ENCODE measurements around the gene RAP1A.
"Not testable (repeated sequence)": the region's sequence is repeated elsewhere in the genome, so short reads cannot be mapped to it uniquely, and the experiment has no call there.

Gene RAP1A

GRCh38 chr1:111598544-111598943, 21.0 kb upstream of the RAP1A start:
- DNase-seq (ENCODE audit: low spot score): no peak

- DNase-seq (ENCODE audit: low spot score): no peak
Measured at GRCh38 chr1:111599781-111600693, 19.6 kb upstream of the RAP1A start.

GRCh38 chr1:111600886-111601386, 18.7 kb upstream of the RAP1A start:
- no peak for DNase-seq (ENCODE audit: low spot score)

GRCh38 chr1:111602302-111602701, 17.3 kb upstream of the RAP1A start:
- no peak for DNase-seq (ENCODE audit: low spot score)

GRCh38 chr1:111602974-111603373, 16.6 kb upstream of the RAP1A start:
- no peak for DNase-seq (ENCODE audit: low spot score)

- peak; percentile 51 for DNase-seq (ENCODE audit: low spot score)
Measured at GRCh38 chr1:111603979-111604378, 15.6 kb upstream of the RAP1A start.

- no peak for DNase-seq (ENCODE audit: low spot score)
Measured at GRCh38 chr1:111604931-111605330, 14.7 kb upstream of the RAP1A start.

GRCh38 chr1:111605576-111605975, 14.0 kb upstream of the RAP1A start:
- DNase-seq (ENCODE audit: low spot score): peak; percentile 49

GRCh38 chr1:111606457-111607215, 13.0 kb upstream of the RAP1A start:
- DNase-seq (ENCODE audit: low spot score): not testable (repeated sequence)

- DNase-seq (ENCODE audit: low spot score): not testable (repeated sequence)
Measured at GRCh38 chr1:111608528-111608927, 11.1 kb upstream of the RAP1A start.

- no peak for DNase-seq (ENCODE audit: low spot score)
Measured at GRCh38 chr1:111611986-111612385, 7.6 kb upstream of the RAP1A start.

GRCh38 chr1:111615870-111616715, 3.5 kb upstream of the RAP1A start:
- DNase-seq (ENCODE audit: low spot score): no peak

GRCh38 chr1:111618081-111618480, 1.5 kb upstream of the RAP1A start:
- no peak for DNase-seq (ENCODE audit: low spot score)

- no peak for DNase-seq (ENCODE audit: low spot score)
Measured at GRCh38 chr1:111618961-111619634, 491 bp upstream of the RAP1A start.

GRCh38 chr1:111620441-111620971, 917 bp downstream of the RAP1A start:
- no peak for DNase-seq (ENCODE audit: low spot score)

- DNase-seq (ENCODE audit: low spot score): no peak
Measured at GRCh38 chr1:111621050-111621449, 1.5 kb downstream of the RAP1A start.

GRCh38 chr1:111622166-111622565, 2.6 kb downstream of the RAP1A start:
- DNase-seq (ENCODE audit: low spot score): no peak

- no peak for DNase-seq (ENCODE audit: low spot score)
Measured at GRCh38 chr1:111624382-111624781, 4.8 kb downstream of the RAP1A start.

- DNase-seq (ENCODE audit: low spot score): no peak
Measured at GRCh38 chr1:111625276-111625675, 5.7 kb downstream of the RAP1A start.

- DNase-seq (ENCODE audit: low spot score): no peak
Measured at GRCh38 chr1:111628153-111628552, 8.6 kb downstream of the RAP1A start.

Measured in Ammon's horn (tissue), 1 donor.